Adrenal gland (tissue), 12 donors: ENCODE measurements around the gene SF3B4. TPM values are rescaled to one million over a fixed set of nuclear protein-coding genes. Genes with fewer than 3 reads are reported as not detected.

Source experiments
- DNase-seq, 7 donors: peaks; one replicate each; pipeline ENCODE4 v3.0.0-alpha.2; 2019 to 2020
- H3K27ac ChIP-seq, 5 donors: fragments of 200-600 bp; sonication (generic) in 4 of 5; 1 replicate in 3 of 5; 2 replicates in 2 of 5; pipeline versions ENCODE4 v1.5.1 to v1.8.0; 2016 to 2020; ENCODE audit warnings: mild to moderate bottlenecking in 1 of 5
- H3K27me3 ChIP-seq: fragments of 200-600 bp; 2 replicates; pipeline ENCODE4 v1.8.0; 2021
- H3K36me3 ChIP-seq, 2 donors: fragments of 200-600 bp; replicated peaks in 1 of 2; 1 replicate in 1 of 2; 2 replicates in 1 of 2; pipeline versions ENCODE4 v1.5.1 to v1.8.0; 2018 to 2022
- H3K4me1 ChIP-seq, 2 donors: fragments of 200-600 bp; replicated peaks in 1 of 2; 1 replicate in 1 of 2; 2 replicates in 1 of 2; pipeline versions ENCODE4 v1.5.1 to v1.8.0; 2018 to 2021
- H3K4me3 ChIP-seq, 4 donors: fragments of 200-600 bp; sonication (generic) in 3 of 4; one replicate each; pipeline ENCODE4 v1.5.1; 2016 to 2018
- H3K9me3 ChIP-seq, 3 donors: fragments of 200-600 bp; sonication (generic) in 1 of 3; replicated peaks in 1 of 3; 1 replicate in 2 of 3; 2 replicates in 1 of 3; pipeline versions ENCODE4 v1.5.1 to v1.8.0; 2016 to 2021
- POLR2A ChIP-seq, 2 donors: fragments of 450-650 bp; IDR thresholded peaks; one replicate each; pipeline ENCODE4 v1.6.1; 2017; ENCODE audit warnings: antibody characterized with exemption in 2 of 2, mild to moderate bottlenecking in 2 of 2, moderate library complexity in 1 of 2
- WGBS, 4 donors: extraction: QIAGEN DNeasy Blood & Tissue Kit in 2 of 4; methylation state at CpG; one replicate each; pipeline versions ENCODE4 v1.1.5 to v1.1.7; 2013 to 2017; 5-methylcytosine and 5-hydroxymethylcytosine counted together
- intact Hi-C, 2 donors: fragments of 100-400 bp; cut with DNase I; formaldehyde crosslinking; loops; one replicate each; pipeline versions ENCODE4 v1.14.1 to v1.15.0; 2022 to 2023
- polyA plus RNA-seq, 3 donors: library from polyadenylated mRNA; stranded (reverse); fragments of 200-250 nt in 2 of 3; fragments of 350-450 nt in 1 of 3; fragmentation: Illumina TruSeq in 1 of 3; extraction: RNeasy Lipid Tissue Mini Kit (QIAGEN cat#74804) in 1 of 3; gene quantifications; one replicate each; pipeline ENCODE4 v1.2.3, GENCODE V29; 2013 to 2014
- total RNA-seq, 9 donors: library from RNA; depleted of rRNA in 4 of 9; stranded (reverse); fragments of >200 nt in 4 of 9; fragments of 120-200 nt in 1 of 9; fragmentation: NEBNext Ultra II Directional in 1 of 9; extraction: Animal tissue kit (Norgen Biotek cat#: 25700) in 1 of 9; gene quantifications; one replicate each; pipeline versions ENCODE4 v1.1.0 to v1.2.4, GENCODE V29; 2013 to 2023
- TF ChIP-seq, protein P1 (sequence below), 6 experiments: fragments of 450-650 bp in 4 of 6; fragments of 200-600 bp in 2 of 6; sonication (generic) in 1 of 6; IDR thresholded peaks; 1 replicate in 5 of 6; 2 replicates in 1 of 6; pipeline versions ENCODE4 v1.5.1 to v1.8.0; 2016 to 2021; ENCODE audit warnings: antibody characterized with exemption in 6 of 6, mild to moderate bottlenecking in 2 of 6, moderate library complexity in 1 of 6
- donor health status: healthy with polysubstance abuse.
- donor health status: Bipolar disorder and iron deficiency.
- donor health status: DM: yes; HTN: yes; CAD: no.
- donor health status: DM: no; HTN: no; CAD: no.
- donor health status: DM: no; HTN: no; CAD: no.
- donor health status: DM: yes; HTN: yes; CAD: no.

The SF3B4 gene
- total and polyA plus RNA-seq, 12 donors = 10.2 to 83.6 (median 42.2) TPM

DNA sequence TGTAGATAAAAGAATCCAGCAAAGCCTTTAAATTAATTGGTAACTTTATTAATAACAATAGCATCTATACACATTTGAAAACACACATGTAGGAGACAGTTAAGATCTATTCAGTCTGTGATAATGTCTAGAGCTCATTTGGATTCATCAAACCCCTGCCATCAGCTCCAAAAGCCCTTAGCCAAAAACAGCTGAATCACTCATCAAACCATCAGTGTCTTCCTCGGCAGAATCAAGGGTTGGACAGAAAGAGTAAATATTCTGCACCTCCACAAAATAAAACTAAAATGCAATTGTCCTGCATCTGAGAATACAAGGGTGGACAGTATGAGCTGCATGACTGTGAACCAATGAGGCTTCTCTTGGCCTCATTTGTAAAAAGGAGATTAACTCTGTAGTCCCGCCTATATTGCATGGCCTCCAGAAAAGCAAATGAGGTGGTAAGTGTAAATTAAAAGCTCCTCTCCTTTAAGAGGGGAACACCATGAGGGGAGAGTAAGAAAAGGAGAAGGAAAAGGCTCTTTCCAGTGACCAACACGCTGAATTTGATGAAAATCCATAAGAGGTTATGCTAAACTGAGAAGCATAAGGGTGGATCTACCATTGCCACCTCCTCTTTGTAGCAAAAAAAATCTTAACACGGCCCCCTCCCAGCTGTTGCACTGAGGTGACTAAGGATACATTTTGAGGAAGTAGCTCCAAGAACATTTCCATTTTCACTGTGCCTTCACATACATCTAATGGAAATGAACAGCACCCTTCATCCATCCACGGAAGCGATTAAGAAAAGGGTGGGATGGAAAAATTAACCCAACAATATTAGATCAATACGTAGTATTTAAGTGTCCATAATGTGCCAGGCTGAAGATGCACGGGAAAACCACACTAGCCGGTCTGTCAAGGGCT is 42.9 kb downstream of the SF3B4 start:
- Histone ChIP-seq H3K4me1 (peaks cover 9 to 15% of the 10 kb centered on the region in 2 donors), H3K36me3 (no peaks in the 10 kb centered on the region), H3K4me3 (peak overlapping the region in 2 of 4 donors; percentile 68 to 81), H3K9me3 (no peaks in the 10 kb centered on the region), H3K27me3 (no peaks in the 10 kb centered on the region), H3K27ac (peak overlapping the region; percentile 95 to 100 (median 98))
- TF ChIP-seq, protein P1, sequence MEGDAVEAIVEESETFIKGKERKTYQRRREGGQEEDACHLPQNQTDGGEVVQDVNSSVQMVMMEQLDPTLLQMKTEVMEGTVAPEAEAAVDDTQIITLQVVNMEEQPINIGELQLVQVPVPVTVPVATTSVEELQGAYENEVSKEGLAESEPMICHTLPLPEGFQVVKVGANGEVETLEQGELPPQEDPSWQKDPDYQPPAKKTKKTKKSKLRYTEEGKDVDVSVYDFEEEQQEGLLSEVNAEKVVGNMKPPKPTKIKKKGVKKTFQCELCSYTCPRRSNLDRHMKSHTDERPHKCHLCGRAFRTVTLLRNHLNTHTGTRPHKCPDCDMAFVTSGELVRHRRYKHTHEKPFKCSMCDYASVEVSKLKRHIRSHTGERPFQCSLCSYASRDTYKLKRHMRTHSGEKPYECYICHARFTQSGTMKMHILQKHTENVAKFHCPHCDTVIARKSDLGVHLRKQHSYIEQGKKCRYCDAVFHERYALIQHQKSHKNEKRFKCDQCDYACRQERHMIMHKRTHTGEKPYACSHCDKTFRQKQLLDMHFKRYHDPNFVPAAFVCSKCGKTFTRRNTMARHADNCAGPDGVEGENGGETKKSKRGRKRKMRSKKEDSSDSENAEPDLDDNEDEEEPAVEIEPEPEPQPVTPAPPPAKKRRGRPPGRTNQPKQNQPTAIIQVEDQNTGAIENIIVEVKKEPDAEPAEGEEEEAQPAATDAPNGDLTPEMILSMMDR (IDR thresholded peaks at IDR 0.05) = no peak
- peak in 1 of 2 donors; percentile 31 for TF ChIP-seq POLR2A (IDR thresholded peaks at IDR 0.05)
- intact Hi-C loops = no loop called here
- WGBS, 4 donors = 8 to 12% (median 10%) methylated on average over 9 of the region's 9 CpGs
- peak in 2 of 7 donors; percentile 38 to 46 for DNase-seq

DNA sequence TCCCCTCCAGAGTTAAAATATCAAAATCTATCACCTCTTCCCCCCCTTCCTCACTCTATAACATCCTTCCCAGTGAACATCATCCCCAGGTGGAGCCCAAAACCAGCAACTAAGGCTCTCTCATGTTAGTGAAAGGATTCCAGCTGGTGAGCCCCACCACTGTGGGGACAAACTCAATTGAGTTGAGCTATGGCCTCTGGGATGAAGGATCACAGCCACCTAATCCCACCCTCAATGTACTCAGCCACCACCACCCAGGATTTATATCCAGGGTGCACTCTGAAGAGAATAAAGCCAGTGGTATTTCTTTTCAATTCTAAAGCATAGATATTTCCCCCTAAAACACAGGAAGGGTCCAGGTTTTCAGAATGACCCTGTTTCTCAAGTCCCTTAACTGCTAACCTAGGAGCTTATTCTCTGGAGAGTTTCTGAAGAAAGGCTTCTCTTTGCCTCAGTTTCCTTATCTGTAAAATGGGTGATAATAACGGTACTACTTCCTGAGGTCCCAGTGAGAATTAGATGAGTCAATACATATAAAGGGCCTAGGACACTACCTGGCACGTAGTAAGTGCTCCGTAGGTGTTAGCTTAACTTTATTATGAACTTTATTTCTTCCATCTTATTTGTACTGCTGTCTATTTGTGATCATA is 43.9 kb downstream of the SF3B4 start:
- Histone ChIP-seq H3K27ac (no peak overlapping the region), H3K4me1 (peaks cover 9 to 11% of the 10 kb centered on the region in 2 donors), H3K4me3 (no peak overlapping the region), H3K9me3 (no peaks in the 10 kb centered on the region), H3K27me3 (no peaks in the 10 kb centered on the region), H3K36me3 (no peaks in the 10 kb centered on the region)
- intact Hi-C loops = no loop called here
- TF ChIP-seq POLR2A (IDR thresholded peaks at IDR 0.05) = peak; percentile 33 to 39
- TF ChIP-seq, protein P1 (IDR thresholded peaks at IDR 0.05) = no peak
- WGBS, 4 donors = 82 to 91% (median 84%) methylated on average over 3 of the region's 3 CpGs
- no peak for DNase-seq

DNA sequence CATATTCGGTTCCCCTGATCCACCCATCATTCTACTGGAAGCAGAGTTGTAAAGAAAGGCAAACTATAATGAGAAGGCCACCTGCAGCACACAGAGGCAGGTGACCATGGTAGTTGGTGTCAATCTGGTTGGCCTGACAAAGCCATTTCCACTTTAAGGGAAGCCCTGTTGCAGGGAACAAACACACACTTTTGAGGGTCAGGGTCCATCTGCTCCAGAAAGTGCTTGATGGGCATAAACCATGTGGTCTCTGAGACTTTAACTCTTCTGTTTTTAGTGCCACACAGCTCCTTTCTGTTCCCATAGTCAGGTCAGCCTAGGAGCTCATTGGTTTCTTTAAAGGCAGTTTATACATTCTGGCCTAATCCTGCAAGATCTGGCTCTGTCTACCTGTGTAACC is 45.7 kb downstream of the SF3B4 start:
- H3K9me3 ChIP-seq = no peaks in the 10 kb centered on the region
- H3K27me3 ChIP-seq = no peaks in the 10 kb centered on the region
- TF ChIP-seq, protein P1 (IDR thresholded peaks at IDR 0.05) = no peak
- no peak for TF ChIP-seq POLR2A (IDR thresholded peaks at IDR 0.05)
- no peak overlapping the region for H3K27ac ChIP-seq
- H3K36me3 ChIP-seq = no peaks in the 10 kb centered on the region
- DNase-seq = peak in 1 of 7 donors; percentile 39
- WGBS, 4 donors = 83 to 98% (median 91%) methylated on average over 1 of the region's 1 CpG
- peaks cover 9 to 11% of the 10 kb centered on the region in 2 donors for H3K4me1 ChIP-seq
- intact Hi-C loops = no loop called here
- H3K4me3 ChIP-seq = no peak overlapping the region

DNA sequence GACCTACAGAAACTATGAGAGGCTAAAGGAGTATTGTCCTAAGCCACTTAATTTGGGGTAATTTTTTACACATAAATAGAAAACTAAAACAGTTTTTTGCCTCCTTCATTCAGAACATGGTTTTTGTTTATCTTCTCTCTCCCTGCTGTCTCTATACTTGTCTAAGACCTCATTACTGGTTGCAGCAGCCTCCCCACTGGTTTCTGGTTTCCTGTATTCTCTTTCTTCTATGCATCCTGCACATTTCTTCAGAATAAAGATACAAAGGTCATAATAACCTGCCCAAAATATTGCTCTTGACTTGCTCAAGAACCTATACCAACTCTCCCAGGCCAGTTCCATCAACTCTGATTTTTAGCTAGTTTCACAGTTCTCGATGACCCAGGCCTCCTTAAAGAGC is 48.0 kb downstream of the SF3B4 start:
- Histone ChIP-seq H3K27me3 (no peaks in the 10 kb centered on the region), H3K4me1 (peaks cover 1 to 5% of the 10 kb centered on the region in 2 donors), H3K4me3 (no peak overlapping the region), H3K27ac (no peak overlapping the region), H3K36me3 (no peaks in the 10 kb centered on the region), H3K9me3 (no peaks in the 10 kb centered on the region)
- intact Hi-C loops = no loop called here
- DNase-seq = no peak
- TF ChIP-seq POLR2A (IDR thresholded peaks at IDR 0.05) = no peak
- TF ChIP-seq, protein P1 (IDR thresholded peaks at IDR 0.05) = no peak
- WGBS, 4 donors = 88 to 92% (median 89%) methylated on average over 1 of the region's 1 CpG
